Stimulated activated CD4-positive, alpha-beta T cell treated with anti-CD3 and anti-CD28 coated beads, Interleukin-4, amount 100 ng/mL, for 1 hour (primary cell): ENCODE results near the gene FLOT1.

ENCODE experiments used
- DNase-seq: peaks from one replicate; pipeline ENCODE4 v3.0.0-alpha.2; 2020

Gene FLOT1

GRCh38 chr6:30689985-30690384 lies 52.5 kb downstream of the FLOT1 start:
- no peak for DNase-seq

- no peak for DNase-seq
Observed at GRCh38 chr6:30689022-30689865, 53.2 kb downstream of the FLOT1 start.

- DNase-seq = peak; percentile 8
Observed at GRCh38 chr6:30688569-30688968, 53.9 kb downstream of the FLOT1 start.

DNA sequence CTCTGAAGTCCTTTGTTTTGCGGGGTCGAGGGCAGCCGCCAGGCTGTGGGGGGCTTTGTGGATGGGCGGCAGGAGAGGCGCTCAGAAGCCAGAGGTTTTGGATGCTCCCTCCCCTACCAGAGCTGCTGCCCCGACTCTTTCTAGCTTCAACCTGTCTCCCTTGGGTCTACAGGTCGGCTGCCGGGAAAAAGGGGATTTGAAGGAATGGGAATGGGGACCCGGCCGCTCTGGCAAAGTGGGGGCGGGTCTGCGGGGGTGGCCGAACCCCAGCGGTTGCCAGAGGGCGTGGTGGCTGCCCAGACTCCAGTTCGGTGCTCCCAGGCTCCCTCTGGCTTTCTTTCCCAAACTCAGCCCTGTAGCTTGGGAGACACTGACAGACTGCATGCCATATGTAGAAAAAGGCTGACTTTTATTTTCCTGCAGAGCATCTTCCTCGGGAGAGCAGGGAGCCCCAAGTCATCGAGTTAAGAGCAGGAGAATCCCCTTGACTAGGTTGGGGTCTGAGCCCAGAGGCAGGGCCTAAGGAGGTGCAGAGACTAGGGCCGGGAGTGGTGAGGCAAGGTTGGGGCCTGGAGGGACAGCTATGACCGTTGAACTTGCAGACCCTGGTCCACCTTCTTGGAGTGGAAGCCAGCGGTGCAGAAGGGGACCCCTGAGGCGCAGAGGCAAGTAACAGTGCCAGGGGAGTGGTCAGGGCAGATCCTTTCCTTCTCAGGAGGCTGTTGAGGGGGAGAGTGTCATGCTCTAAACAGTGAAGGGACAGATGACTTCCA lies 54.6 kb downstream of the FLOT1 start:
- DNase-seq = no peak

- DNase-seq = peak; percentile 79
Observed at GRCh38 chr6:30686908-30687658, 55.4 kb downstream of the FLOT1 start.

GRCh38 chr6:30686009-30686907 lies 56.2 kb downstream of the FLOT1 start, which contains the start of gene PPP1R18:
TSS of gene PPP1R18 (minus strand) at chr6:30686645. CDS start at chr6:30686018, 627 bp downstream.
- peak; percentile 89 for DNase-seq

- peak; percentile 22 for DNase-seq
Observed at GRCh38 chr6:30685157-30686008, 57.1 kb downstream of the FLOT1 start.

DNA sequence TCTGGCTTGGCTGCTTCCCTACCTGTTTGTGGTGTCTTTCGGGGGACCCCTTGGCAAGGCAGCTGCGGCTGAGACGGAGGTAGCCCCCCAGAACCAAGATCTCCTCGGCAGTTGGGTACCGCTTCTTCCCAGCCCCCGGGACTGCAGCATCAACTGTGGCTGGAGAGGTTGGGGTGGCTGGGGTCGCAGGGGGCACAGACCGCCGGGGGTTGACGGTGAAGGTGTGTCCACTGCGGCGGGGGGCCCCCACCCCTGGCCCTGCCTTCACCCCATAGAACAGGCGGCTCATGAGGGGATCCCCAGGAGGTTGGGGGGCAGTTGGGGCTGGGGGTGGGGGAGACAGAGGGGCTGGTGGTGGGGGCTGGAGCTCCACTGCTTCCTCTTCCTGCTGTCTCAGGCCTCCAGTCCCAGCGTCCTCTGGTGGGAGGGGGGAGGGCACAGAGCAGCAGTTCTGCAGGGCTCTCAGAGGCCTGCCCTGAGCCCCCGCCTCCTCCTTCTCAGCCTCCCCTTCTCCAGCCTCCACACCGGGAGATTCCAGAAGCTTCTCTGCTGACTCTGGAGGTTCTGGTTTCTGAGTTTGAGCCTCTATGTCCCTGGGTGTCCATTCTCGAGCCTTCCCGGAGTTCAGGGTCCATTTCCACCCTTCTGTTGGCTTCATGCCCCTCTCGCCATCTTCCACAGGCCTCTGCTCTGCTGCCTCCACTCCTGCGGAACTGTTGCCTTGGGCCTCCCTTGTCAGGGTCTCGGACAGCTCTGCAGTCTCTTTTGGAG lies 57.9 kb downstream of the FLOT1 start:
- peak; percentile 62 for DNase-seq

GRCh38 chr6:30683980-30684338 lies 58.5 kb downstream of the FLOT1 start:
- no peak for DNase-seq

- DNase-seq = no peak
Observed at GRCh38 chr6:30683183-30683979, 59.1 kb downstream of the FLOT1 start.

DNA sequence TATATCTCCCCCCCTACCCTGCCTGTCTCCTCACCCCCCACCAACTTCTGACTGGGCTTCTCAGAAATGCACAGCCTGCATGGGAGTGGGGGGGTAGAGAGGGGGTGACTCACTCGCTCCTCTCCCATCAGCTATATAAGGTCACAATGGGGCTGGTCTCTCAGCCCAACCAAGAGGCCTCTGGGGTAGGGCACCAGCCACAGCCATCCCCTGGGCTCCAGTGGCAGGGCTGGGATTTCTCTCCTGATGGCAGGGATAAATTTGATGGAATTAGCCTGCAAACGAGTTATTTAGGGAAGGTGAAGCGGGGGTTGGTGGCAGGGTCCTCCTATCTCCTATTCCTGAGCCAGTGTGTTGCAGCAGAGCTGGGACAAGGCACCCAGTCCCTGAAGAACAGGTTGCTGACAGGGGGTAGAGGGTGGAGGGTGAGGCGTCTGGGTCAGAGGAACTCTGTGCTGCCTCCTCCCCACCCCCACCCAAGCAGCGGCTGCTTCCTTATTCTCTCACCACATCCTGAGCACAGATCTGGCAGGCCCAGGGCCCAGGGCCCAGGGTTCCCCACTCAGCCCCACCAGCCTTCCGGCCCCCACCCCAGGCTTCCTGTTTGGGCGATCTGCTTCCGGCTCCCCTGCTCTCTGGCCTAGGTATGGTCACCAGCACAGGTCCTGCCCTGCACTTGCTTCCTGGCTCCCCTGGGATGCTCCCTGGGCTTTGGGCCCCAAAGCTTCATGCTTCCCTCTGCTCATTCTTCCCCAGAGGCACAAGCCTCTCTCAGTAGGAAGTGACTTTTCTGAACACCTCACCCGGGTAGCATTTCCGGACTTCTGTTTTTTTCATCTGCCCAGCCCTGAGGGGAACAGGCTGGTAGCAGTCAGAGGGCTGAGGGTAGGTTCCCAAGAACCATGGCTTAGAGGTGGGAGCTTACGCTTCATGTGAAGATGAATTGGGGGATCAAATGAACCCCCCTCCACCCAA lies 60.1 kb downstream of the FLOT1 start:
- DNase-seq = peak; percentile 79

GRCh38 chr6:30681766-30682142 lies 60.7 kb downstream of the FLOT1 start:
- peak; percentile 11 for DNase-seq

- peak; percentile 6 for DNase-seq
Observed at GRCh38 chr6:30679765-30680535, 62.5 kb downstream of the FLOT1 start.

DNA sequence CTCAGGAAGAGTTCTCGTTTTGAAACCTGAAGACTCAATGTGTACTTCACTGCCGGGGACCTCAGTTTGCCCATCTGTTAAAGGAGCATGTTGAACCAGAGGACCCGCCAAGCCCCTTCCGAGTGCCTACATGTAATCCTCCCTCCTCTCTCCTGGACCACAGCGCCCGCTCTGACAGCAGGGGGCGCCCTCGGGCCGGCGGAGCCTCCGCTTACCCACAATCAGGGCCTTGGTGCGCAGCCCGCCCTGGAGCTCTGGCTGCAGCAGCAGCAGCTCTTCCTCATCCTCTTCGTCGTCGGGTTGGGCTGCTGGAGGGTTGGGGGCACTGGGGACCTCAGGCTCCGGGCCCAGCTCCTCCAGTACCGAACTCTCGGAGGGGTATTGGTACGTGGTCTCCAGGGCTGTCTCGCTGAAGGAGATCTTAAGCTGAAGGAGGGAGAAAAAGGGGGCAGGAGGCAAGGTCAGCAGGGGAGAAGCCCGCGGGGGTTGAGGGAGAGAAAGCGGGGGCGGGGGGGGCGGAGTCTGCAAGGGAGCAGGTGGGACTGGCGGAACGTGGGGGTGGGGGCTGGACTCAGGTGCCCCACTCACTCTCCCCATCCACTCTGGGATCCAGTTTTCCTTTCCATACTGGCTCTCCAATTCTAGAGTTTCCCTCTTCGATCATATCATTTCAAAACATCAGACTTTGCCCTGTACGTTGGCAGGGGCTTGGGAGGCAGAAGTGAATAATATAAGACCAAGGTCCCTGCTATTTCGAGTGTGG lies 63.3 kb downstream of the FLOT1 start:
- peak; percentile 95 for DNase-seq
